A549 (cell line): ENCODE results near the gene SMIM35. TPM values are rescaled to one million over a fixed set of nuclear protein-coding genes. Genes with fewer than 3 reads are reported as not detected.

ENCODE experiments used
- ATAC-seq, 2 experiments: fragments of 200-7000 bp in 1 of 2; fragments of >200 bp in 1 of 2; cut with Nextera tagmentation in 1 of 2; cut with Tn5 transposase in 1 of 2; 3 replicates each; pipeline versions ENCODE4 v1.8.0 to v1.9.1; 2018 to 2020; ENCODE audit warnings: mild to moderate bottlenecking in 1 of 2, moderate library complexity in 1 of 2
- CTCF ChIA-PET: fragments of 300-600 bp; sonication (Branson Sonifier 250); formaldehyde crosslinking; extraction: SDS; loops from one replicate; lab custom pipeline; 2021; ENCODE audit warnings: antibody characterized with exemption, inconsistent platforms; lab: Yijun Ruan, JAX
- POLR2A ChIA-PET: fragments of 350-600 bp; formaldehyde crosslinking; extraction: SDS; loops from one replicate; lab custom pipeline; 2021; ENCODE audit warnings: antibody characterized with exemption, inconsistent platforms; lab: Yijun Ruan, JAX
- DNase-seq, 2 experiments: peaks; one replicate each; pipeline versions ENCODE4 v3.0.0 to v3.0.0-alpha.2; 2011 to 2016; ENCODE audit warnings: low read depth in 1 of 2, low spot score in 1 of 2
- FAIRE-seq: peaks from 2 replicates; lab custom pipeline; 2011; peaks lifted over from hg19 to GRCh38; lab: Jason Lieb, UNC
- H3K27ac ChIP-seq, 2 experiments: fragments of >200 bp; sonication (Bioruptor Twin); formaldehyde crosslinking; 3 replicates each; pipeline ENCODE4 v1.5.1; 2016 to 2017
- H3K4me1 ChIP-seq: fragments of >200 bp; sonication (Bioruptor Twin); formaldehyde crosslinking; 3 replicates; pipeline ENCODE4 v1.6.1; 2016
- H3K4me2 ChIP-seq: fragments of >200 bp; sonication (Bioruptor Twin); formaldehyde crosslinking; 3 replicates; pipeline ENCODE4 v1.6.1; 2016
- H3K4me3 ChIP-seq: fragments of >200 bp; sonication (Bioruptor Twin); formaldehyde crosslinking; 3 replicates; pipeline ENCODE4 v1.5.1; 2016
- H3K9me3 ChIP-seq: fragments of >200 bp; sonication (Bioruptor Twin); formaldehyde crosslinking; 3 replicates; pipeline ENCODE4 v1.6.1; 2016
- ATOH8 ChIP-seq: fragments of 250-450 bp; sonication (Bioruptor Pico); IDR thresholded peaks from 2 replicates; pipeline ENCODE4 v1.5.0; 2020; ENCODE audit warnings: low read depth, mild to moderate bottlenecking, moderate library complexity
- CBX8 ChIP-seq: fragments of 200-600 bp; sonication (generic); IDR thresholded peaks from 2 replicates; pipeline ENCODE4 v1.6.1; 2016
- EHF ChIP-seq: fragments of 250-450 bp; sonication (Bioruptor Pico); IDR thresholded peaks from 2 replicates; pipeline ENCODE4 v1.5.0; 2020; ENCODE audit warnings: mild to moderate bottlenecking
- EP300 ChIP-seq, 2 experiments: fragments of >200 bp; sonication (Bioruptor Twin); formaldehyde crosslinking; IDR thresholded peaks; 2 replicates in 1 of 2; 3 replicates in 1 of 2; pipeline ENCODE4 v1.6.1; 2016 to 2017
- FOXS1 ChIP-seq: fragments of 250-450 bp; sonication (Bioruptor Pico); IDR thresholded peaks from 2 replicates; pipeline ENCODE4 v1.5.0; 2020; ENCODE audit warnings: mild to moderate bottlenecking, moderate library complexity
- GATA3 ChIP-seq: IDR thresholded peaks from 2 replicates; pipeline ENCODE4 v1.6.1; 2012; ENCODE audit warnings: borderline replicate concordance
- HDAC2 ChIP-seq: fragments of 200-600 bp; sonication (generic); IDR thresholded peaks from 2 replicates; pipeline ENCODE4 v1.6.1; 2016
- HEYL ChIP-seq: fragments of 250-450 bp; sonication (Bioruptor Pico); IDR thresholded peaks from 2 replicates; pipeline ENCODE4 v1.8.0; 2021; ENCODE audit warnings: mild to moderate bottlenecking, moderate library complexity
- HOXB5 ChIP-seq: fragments of 250-450 bp; sonication (Bioruptor Pico); IDR thresholded peaks from 2 replicates; pipeline ENCODE4 v1.5.0; 2020; ENCODE audit warnings: mild to moderate bottlenecking, moderate library complexity
- MAFK ChIP-seq: fragments of 450-650 bp; IDR thresholded peaks from 2 replicates; pipeline ENCODE4 v1.6.1; 2014; ENCODE audit not compliant: partially characterized antibody
- MAZ ChIP-seq: fragments of 150-350 bp; IDR thresholded peaks from 2 replicates; pipeline ENCODE4 v1.6.1; 2014; ENCODE audit warnings: antibody characterized with exemption, low read depth, low read length, borderline replicate concordance
- MYC ChIP-seq: IDR thresholded peaks from 2 replicates; pipeline ENCODE4 v1.6.1; 2012; ENCODE audit warnings: mild to moderate bottlenecking, inconsistent platforms, low read length, improper control_type of control experiment, borderline replicate concordance
- NFE2L2 ChIP-seq: fragments of 150-350 bp; conservative IDR thresholded peaks from 2 replicates; pipeline ENCODE4 v1.6.1; 2014; ENCODE audit warnings: low read length
- NR3C1 ChIP-seq: fragments of >200 bp; sonication (Bioruptor Twin); formaldehyde crosslinking; IDR thresholded peaks from 3 replicates; pipeline ENCODE4 v1.6.1; 2017
- PHF8 ChIP-seq: fragments of 200-600 bp; sonication (generic); IDR thresholded peaks from 2 replicates; pipeline ENCODE4 v1.6.1; 2016; ENCODE audit warnings: low read depth, mild to moderate bottlenecking, antibody characterized with exemption, moderate library complexity, borderline replicate concordance
- POLR2A ChIP-seq: IDR thresholded peaks from 2 replicates; pipeline ENCODE4 v1.6.1; 2012; ENCODE audit warnings: mild to moderate bottlenecking, low read length
- POLR2AphosphoS2 ChIP-seq: conservative IDR thresholded peaks from 2 replicates; pipeline ENCODE4 v1.6.1; 2012; ENCODE audit warnings: low read length, improper control_type of control experiment, inconsistent platforms
- RARB ChIP-seq: fragments of 250-450 bp; sonication (Bioruptor Pico); IDR thresholded peaks from 2 replicates; pipeline ENCODE4 v1.8.0; 2021; ENCODE audit warnings: mild to moderate bottlenecking, moderate library complexity
- RCOR1 ChIP-seq: fragments of 150-350 bp; IDR thresholded peaks from 2 replicates; pipeline ENCODE4 v1.6.1; 2014; ENCODE audit warnings: antibody characterized with exemption, low read length, low read depth
- REST ChIP-seq: fragments of 200-600 bp; sonication (generic); IDR thresholded peaks from 2 replicates; pipeline ENCODE4 v1.6.1; 2016; ENCODE audit warnings: antibody characterized with exemption, mild to moderate bottlenecking, moderate library complexity
- RFX5 ChIP-seq: fragments of 450-650 bp; IDR thresholded peaks from 2 replicates; pipeline ENCODE4 v1.7.1; 2014; ENCODE audit warnings: antibody characterized with exemption, mild to moderate bottlenecking, moderate library complexity
- RNF2 ChIP-seq: fragments of 200-600 bp; sonication (generic); IDR thresholded peaks from 2 replicates; pipeline ENCODE4 v1.6.1; 2016; ENCODE audit warnings: low read depth, mild to moderate bottlenecking, antibody characterized with exemption, moderate library complexity, borderline replicate concordance
- TFCP2L1 ChIP-seq: fragments of 250-450 bp; sonication (Bioruptor Pico); IDR thresholded peaks from 2 replicates; pipeline ENCODE4 v1.5.0; 2021; ENCODE audit warnings: mild to moderate bottlenecking
- TP53 ChIP-seq: fragments of 250-450 bp; sonication (Bioruptor Pico); IDR thresholded peaks from 2 replicates; pipeline ENCODE4 v1.5.0; 2021; ENCODE audit warnings: mild to moderate bottlenecking, moderate library complexity
- whole genome bisulfite sequencing: methylation state at CpG from one replicate; pipeline ENCODE4 v1.1.6; 2017; ENCODE audit errors: missing lambda C conversion rate; 5-methylcytosine and 5-hydroxymethylcytosine counted together
- polyA plus RNA-seq, 4 experiments: library from polyadenylated mRNA; depleted of rRNA in 3 of 4; stranded (reverse); fragments of >200 nt; fragmentation: RNase III in 1 of 4; extraction: RNeasy Plus Mini Kit Qiagen cat#74134 plus additional on column Dnase treatment in 1 of 4; gene quantifications; 2 replicates in 3 of 4; 3 replicates in 1 of 4; pipeline ENCODE4 v1.2.3, GENCODE V29; 2011 to 2017
- TF ChIP-seq, protein P1 (sequence below): fragments of 250-450 bp; sonication (Bioruptor Pico); IDR thresholded peaks from 2 replicates; pipeline ENCODE4 v1.5.0; 2021; ENCODE audit warnings: mild to moderate bottlenecking, moderate library complexity, borderline replicate concordance
- TF ChIP-seq, protein P2 (sequence below): IDR thresholded peaks from 2 replicates; pipeline ENCODE4 v1.6.1; 2012
- TF ChIP-seq, protein P3 (sequence below): fragments of >200 bp; sonication (Bioruptor Twin); formaldehyde crosslinking; IDR thresholded peaks from 3 replicates; pipeline ENCODE4 v1.6.1; 2016
- TF ChIP-seq, protein P4 (sequence below): IDR thresholded peaks from 2 replicates; pipeline ENCODE4 v1.6.1; 2012; ENCODE audit warnings: low read depth, borderline replicate concordance
- TF ChIP-seq, protein P5 (sequence below): fragments of >200 bp; sonication (Bioruptor Twin); formaldehyde crosslinking; IDR thresholded peaks from 2 replicates; pipeline ENCODE4 v1.6.1; 2016

SMIM35 gene
- polyA plus RNA-seq, 2 of the 4 experiments (the other 2 are of a cell fraction): not detected

DNA sequence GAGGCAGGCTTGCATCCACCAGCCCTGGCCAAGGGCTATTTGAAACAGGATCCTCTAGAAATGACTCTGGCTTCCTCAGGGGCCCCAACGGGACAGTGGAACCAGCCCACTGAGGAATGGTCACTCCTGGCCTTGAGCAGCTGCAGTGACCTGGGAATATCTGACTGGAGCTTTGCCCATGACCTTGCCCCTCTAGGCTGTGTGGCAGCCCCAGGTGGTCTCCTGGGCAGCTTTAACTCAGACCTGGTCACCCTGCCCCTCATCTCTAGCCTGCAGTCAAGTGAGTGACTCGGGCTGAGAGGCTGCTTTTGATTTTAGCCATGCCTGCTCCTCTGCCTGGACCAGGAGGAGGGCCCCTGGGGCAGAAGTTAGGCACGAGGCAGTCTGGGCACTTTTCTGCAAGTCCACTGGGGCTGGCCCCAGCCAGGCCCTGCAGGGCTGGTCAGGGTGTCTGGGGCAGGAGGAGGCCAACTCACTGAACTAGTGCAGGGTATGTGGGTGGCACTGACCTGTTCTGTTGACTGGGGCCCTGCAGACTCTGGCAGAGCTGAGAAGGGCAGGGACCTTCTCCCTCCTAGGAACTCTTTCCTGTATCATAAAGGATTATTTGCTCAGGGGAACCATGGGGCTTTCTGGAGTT lies 87.3 kb downstream of the SMIM35 start:
- WGBS: 80% methylated on average over 1 of the region's 3 CpGs
- ATAC-seq: no peak
- CTCF ChIA-PET: interaction anchor here (1.7 kb wide), 1 partner anchor 53 kb away, joined by 7 read pairs; no protein-coding TSS in a partner anchor
- TF ChIP-seq REST: no peak
- TF ChIP-seq FOXS1 (CRISPR knock-in tag): no peak
- no peak for TF ChIP-seq PHF8
- TF ChIP-seq, protein P1, sequence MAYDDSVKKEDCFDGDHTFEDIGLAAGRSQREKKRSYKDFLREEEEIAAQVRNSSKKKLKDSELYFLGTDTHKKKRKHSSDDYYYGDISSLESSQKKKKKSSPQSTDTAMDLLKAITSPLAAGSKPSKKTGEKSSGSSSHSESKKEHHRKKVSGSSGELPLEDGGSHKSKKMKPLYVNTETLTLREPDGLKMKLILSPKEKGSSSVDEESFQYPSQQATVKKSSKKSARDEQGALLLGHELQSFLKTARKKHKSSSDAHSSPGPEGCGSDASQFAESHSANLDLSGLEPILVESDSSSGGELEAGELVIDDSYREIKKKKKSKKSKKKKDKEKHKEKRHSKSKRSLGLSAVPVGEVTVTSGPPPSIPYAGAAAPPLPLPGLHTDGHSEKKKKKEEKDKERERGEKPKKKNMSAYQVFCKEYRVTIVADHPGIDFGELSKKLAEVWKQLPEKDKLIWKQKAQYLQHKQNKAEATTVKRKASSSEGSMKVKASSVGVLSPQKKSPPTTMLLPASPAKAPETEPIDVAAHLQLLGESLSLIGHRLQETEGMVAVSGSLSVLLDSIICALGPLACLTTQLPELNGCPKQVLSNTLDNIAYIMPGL (CRISPR knock-in tag): no peak
- TF ChIP-seq RNF2: no peak
- TF ChIP-seq POLR2AphosphoS2: no peak
- no peak for TF ChIP-seq EP300 (IDR thresholded peaks at IDR 0.05)
- TF ChIP-seq, protein P2, sequence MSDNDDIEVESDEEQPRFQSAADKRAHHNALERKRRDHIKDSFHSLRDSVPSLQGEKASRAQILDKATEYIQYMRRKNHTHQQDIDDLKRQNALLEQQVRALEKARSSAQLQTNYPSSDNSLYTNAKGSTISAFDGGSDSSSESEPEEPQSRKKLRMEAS: no peak
- no peak for TF ChIP-seq NFE2L2
- TF ChIP-seq POLR2A: no peak
- TF ChIP-seq NR3C1: no peak
- TF ChIP-seq HDAC2: no peak
- TF ChIP-seq CBX8: no peak
- TF ChIP-seq MAZ: no peak
- no peak for TF ChIP-seq MYC
- no peak for TF ChIP-seq RARB (CRISPR knock-in tag)
- no peak for TF ChIP-seq TP53
- TF ChIP-seq MAFK: no peak
- FAIRE-seq: no peak
- DNase-seq: no peak
- H3K27ac ChIP-seq: no peak overlapping the region
- no peaks in the 10 kb centered on the region for H3K9me3 ChIP-seq
- POLR2A ChIA-PET: no interaction called here
- no peaks in the 10 kb centered on the region for H3K4me1 ChIP-seq
- no peak overlapping the region for H3K4me2 ChIP-seq
- H3K4me3 ChIP-seq: no peak overlapping the region

- CTCF ChIA-PET: no interaction called here
- DNase-seq (no peak), FAIRE-seq (no peak), ATAC-seq (no peak)
- POLR2A ChIA-PET: no interaction called here
- WGBS: 28% methylated on average over 5 of the region's 10 CpGs
- no peak overlapping the region for H3K4me2 ChIP-seq
- no peaks in the 10 kb centered on the region for H3K9me3 ChIP-seq
- no peak overlapping the region for H3K4me3 ChIP-seq
- H3K27ac ChIP-seq: no peak overlapping the region
- no peaks in the 10 kb centered on the region for H3K4me1 ChIP-seq
- TF ChIP-seq, protein P3, sequence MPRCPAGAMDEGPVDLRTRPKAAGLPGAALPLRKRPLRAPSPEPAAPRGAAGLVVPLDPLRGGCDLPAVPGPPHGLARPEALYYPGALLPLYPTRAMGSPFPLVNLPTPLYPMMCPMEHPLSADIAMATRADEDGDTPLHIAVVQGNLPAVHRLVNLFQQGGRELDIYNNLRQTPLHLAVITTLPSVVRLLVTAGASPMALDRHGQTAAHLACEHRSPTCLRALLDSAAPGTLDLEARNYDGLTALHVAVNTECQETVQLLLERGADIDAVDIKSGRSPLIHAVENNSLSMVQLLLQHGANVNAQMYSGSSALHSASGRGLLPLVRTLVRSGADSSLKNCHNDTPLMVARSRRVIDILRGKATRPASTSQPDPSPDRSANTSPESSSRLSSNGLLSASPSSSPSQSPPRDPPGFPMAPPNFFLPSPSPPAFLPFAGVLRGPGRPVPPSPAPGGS: no peak
- TF ChIP-seq, protein P4, sequence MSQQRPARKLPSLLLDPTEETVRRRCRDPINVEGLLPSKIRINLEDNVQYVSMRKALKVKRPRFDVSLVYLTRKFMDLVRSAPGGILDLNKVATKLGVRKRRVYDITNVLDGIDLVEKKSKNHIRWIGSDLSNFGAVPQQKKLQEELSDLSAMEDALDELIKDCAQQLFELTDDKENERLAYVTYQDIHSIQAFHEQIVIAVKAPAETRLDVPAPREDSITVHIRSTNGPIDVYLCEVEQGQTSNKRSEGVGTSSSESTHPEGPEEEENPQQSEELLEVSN: no peak
- TF ChIP-seq HOXB5 (CRISPR knock-in tag) (no peak), GATA3 (no peak), ATOH8 (CRISPR knock-in tag) (no peak), RCOR1 (no peak), EHF (no peak), RFX5 (no peak), TFCP2L1 (CRISPR knock-in tag) (no peak), HDAC2 (no peak), HEYL (CRISPR knock-in tag) (no peak)
- TF ChIP-seq, protein P5, sequence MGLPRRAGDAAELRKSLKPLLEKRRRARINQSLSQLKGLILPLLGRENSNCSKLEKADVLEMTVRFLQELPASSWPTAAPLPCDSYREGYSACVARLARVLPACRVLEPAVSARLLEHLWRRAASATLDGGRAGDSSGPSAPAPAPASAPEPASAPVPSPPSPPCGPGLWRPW: no peak
Measured at GRCh38 chr11:117998664-117999353, 88.0 kb downstream of the SMIM35 start.
